Measurements from ENCODE around the gene GOSR2. TPM values are rescaled to one million over a fixed set of nuclear protein-coding genes. Genes with fewer than 3 reads are reported as not detected.

The GOSR2 gene
- 10 to 100 TPM; 20.3 to 37.8 (median 24.7) TPM for total RNA-seq

DNA sequence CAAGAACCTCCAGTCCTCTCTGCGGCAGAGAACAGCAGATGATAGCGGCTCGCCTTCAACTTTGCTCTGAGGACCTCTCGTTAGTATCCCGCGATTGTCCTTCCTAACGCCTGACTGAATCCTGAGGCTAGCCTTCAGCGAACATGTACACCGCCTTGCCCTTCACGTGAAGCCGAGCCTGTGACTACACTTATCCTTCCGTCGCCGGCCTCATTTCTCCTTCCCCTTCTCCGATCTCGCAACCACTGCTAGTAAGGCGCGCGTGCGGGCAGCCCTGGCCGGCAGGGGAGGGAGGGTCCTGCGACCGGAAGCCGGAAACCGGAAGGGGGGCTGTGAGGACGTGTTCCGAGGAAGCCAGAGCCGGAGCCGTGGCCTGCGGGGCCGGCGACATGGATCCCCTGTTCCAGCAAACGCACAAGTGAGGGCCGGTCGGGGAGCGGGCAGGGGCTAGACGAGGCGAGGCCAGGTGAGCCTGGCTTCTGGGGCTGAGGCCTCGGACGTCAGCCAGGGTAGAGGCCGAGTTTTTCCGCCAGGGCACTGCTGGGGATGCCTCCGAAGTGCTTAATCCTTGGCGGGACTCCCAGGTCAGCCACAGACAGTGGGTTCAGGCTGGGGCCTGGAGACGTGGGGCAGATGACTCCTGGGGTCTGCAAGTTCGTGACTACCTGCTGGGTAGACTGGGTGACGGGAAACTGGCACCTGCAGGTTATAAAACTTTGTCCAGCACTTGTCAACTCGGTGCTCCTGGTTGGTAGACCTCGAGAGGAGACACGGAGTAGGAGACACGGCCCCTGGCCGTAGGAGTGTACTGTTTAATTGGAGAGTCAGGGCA lies at the start of gene GOSR2:
Gene GOSR2 (plus strand): TSS at position 357 of the 832 bp plus-strand sequence. CDS start 33 bp downstream, at position 390.
- Histone ChIP-seq H3K27ac (peak within 1 kb of the TSS; percentile 91 to 97 (median 94)), H3K4me1 (peaks cover 8 to 41% (median 18%) of the 10 kb centered on the region in 3 donors), H3K9me3 (no peaks in the 10 kb centered on the region), H3K36me3 (no peaks in the 10 kb centered on the region), H3K27me3 (no peaks in the 10 kb centered on the region), H3K4me3 (peak within 1 kb of the TSS; percentile 82 to 96 (median 86))
- 0% methylated on average over 24 to 33 of the region's 52 CpGs for WGBS, 2 donors
- intact Hi-C loops (cut with DNase I) = no loop called here
- DNase-seq = peak; percentile 36
- TF ChIP-seq POLR2A (IDR thresholded peaks at IDR 0.05) = peak in 3 of 4 donors; percentile 8 to 77 (median 77)
- TF ChIP-seq, protein P1, sequence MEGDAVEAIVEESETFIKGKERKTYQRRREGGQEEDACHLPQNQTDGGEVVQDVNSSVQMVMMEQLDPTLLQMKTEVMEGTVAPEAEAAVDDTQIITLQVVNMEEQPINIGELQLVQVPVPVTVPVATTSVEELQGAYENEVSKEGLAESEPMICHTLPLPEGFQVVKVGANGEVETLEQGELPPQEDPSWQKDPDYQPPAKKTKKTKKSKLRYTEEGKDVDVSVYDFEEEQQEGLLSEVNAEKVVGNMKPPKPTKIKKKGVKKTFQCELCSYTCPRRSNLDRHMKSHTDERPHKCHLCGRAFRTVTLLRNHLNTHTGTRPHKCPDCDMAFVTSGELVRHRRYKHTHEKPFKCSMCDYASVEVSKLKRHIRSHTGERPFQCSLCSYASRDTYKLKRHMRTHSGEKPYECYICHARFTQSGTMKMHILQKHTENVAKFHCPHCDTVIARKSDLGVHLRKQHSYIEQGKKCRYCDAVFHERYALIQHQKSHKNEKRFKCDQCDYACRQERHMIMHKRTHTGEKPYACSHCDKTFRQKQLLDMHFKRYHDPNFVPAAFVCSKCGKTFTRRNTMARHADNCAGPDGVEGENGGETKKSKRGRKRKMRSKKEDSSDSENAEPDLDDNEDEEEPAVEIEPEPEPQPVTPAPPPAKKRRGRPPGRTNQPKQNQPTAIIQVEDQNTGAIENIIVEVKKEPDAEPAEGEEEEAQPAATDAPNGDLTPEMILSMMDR (IDR thresholded peaks at IDR 0.05) = peak in 1 of 6 experiments; percentile 10

DNA sequence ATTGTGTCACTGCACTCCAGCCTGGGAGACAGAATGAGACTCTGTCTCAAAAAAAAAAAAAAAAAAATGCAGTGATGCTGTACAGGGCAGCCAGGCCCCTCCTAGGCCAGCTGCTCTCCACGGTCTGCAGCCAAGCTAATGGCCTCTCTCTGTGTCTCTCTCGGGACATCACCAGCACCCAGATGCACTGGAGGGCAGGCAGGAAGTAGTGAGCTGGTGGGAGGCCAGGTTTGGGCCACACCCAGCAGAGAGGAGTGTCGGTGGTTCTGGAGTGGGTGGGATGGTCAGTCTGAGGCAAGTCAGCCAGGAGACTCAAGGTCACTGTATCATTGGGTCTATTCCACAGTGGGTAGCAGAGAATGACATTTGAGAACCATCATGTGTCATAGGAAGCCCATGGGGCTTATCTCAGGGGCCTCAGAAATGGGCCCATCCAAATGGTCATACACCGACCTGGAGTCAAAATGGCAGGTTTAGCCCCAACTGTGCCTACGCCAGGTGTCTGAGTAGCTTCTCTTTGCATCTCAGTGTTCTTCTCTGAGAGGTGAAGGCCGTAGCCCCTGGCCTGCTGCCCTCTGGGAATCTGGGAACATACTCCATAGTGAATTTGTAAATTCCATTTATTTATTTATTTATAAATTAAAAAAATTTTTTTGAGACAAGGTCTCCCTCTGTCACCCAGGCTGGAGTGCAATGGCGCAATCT lies 48.9 kb upstream of the GOSR2 start:
- intact Hi-C loops (cut with DNase I) = no loop called here

DNA sequence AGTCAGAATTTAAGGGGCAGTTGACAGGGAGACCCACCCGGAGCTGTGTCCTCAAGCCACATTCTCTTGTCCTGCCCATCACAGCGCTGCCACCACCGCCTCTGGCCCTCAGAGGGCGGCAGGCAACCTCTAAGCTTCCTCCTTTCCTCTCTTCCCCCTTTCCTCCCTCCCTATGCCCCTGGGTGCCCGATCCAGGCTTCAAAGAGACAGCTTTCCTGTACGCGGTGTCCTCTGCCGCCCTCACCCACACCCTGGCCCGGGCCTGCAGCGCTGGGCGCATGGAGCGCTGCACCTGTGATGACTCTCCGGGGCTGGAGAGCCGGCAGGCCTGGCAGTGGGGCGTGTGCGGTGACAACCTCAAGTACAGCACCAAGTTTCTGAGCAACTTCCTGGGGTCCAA lies 48.1 kb upstream of the GOSR2 start:
- no peaks in the 10 kb centered on the region for H3K27me3 ChIP-seq
- no peaks in the 10 kb centered on the region for H3K9me3 ChIP-seq
- WGBS, 2 donors = 63 to 88% methylated on average over 9 to 12 of the region's 16 CpGs
- TF ChIP-seq, protein P1 (IDR thresholded peaks at IDR 0.05) = no peak
- no peak for TF ChIP-seq POLR2A (IDR thresholded peaks at IDR 0.05)
- intact Hi-C loops (cut with DNase I) = no loop called here
- DNase-seq = no peak
- no peaks in the 10 kb centered on the region for H3K36me3 ChIP-seq
- H3K4me3 ChIP-seq = no peak overlapping the region
- no peak overlapping the region for H3K27ac ChIP-seq
- H3K4me1 ChIP-seq = peaks cover 0 to 19% (median 0%) of the 10 kb centered on the region in 3 donors

More for the DNA sequence above, 48.9 kb upstream of the GOSR2 start:
- H3K4me1 ChIP-seq = peaks cover 0 to 19% (median 0%) of the 10 kb centered on the region in 3 donors
- H3K27ac ChIP-seq = no peak overlapping the region
- no peak overlapping the region for H3K4me3 ChIP-seq
- H3K27me3 ChIP-seq = no peaks in the 10 kb centered on the region
- H3K36me3 ChIP-seq = no peaks in the 10 kb centered on the region
- H3K9me3 ChIP-seq = no peaks in the 10 kb centered on the region
- WGBS, 2 donors = 70 to 86% methylated on average over 7 of the region's 7 CpGs
- DNase-seq = no peak
- no peak for TF ChIP-seq POLR2A (IDR thresholded peaks at IDR 0.05)
- TF ChIP-seq, protein P1 (IDR thresholded peaks at IDR 0.05) = no peak

GRCh38 chr17:46875849-46876352 lies 47.1 kb upstream of the GOSR2 start:
- DNase-seq = no peak
- TF ChIP-seq, protein P1 (IDR thresholded peaks at IDR 0.05) = no peak
- no peak for TF ChIP-seq POLR2A (IDR thresholded peaks at IDR 0.05)
- H3K27ac ChIP-seq = no peak overlapping the region
- H3K9me3 ChIP-seq = no peaks in the 10 kb centered on the region
- WGBS, 2 donors = 70 to 88% methylated on average over 4 to 6 of the region's 13 CpGs
- H3K4me1 ChIP-seq = peaks cover 0 to 19% (median 0%) of the 10 kb centered on the region in 3 donors
- no peaks in the 10 kb centered on the region for H3K27me3 ChIP-seq
- intact Hi-C loops (cut with DNase I) = no loop called here
- no peaks in the 10 kb centered on the region for H3K36me3 ChIP-seq
- no peak overlapping the region for H3K4me3 ChIP-seq

Data from esophagus squamous epithelium (tissue), 5 donors.